ENCODE results near the gene BLNK.

The BLNK gene

DNA sequence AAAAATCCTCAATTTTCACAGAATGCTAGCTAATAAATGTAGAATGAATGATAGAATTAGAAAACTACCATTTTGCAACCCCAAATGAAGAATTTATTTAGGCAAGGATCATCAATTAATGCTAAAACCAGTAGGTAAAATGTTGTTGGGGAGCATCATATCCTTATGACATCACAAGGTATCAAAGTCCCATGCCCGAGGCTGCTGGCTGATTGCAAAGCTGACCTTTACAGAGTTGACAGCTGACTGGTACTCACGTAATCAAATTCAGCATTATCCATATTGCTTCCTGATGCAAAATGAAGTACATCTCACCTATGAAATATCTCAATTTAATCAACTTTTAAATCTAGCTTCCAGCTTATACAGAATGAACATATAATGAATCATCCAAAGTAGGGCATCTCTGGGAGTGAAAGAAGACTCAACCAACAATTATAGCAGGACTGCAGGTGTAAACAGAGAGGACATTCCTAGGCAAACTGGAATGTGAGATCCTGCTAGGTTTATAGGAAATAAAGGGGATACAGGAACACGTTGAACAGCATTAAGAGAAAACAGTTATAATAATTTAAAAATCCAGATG is 10.2 kb upstream of the BLNK start:
- TF ChIP-seq RAD21 (IDR thresholded peaks at IDR 0.05; ENCODE audit: low read depth) (no peak), TEAD4 (IDR thresholded peaks at IDR 0.05) (no peak), CEBPB (IDR thresholded peaks at IDR 0.05) (no peak), CREB1 (IDR thresholded peaks at IDR 0.05; ENCODE audit: low read depth) (no peak), NFIC (IDR thresholded peaks at IDR 0.05) (no peak), ZBTB7A (IDR thresholded peaks at IDR 0.05; ENCODE audit: low read depth) (no peak), EP300 (IDR thresholded peaks at IDR 0.05; ENCODE audit: borderline replicate concordance) (no peak), TCF12 (IDR thresholded peaks at IDR 0.05; ENCODE audit: low read depth) (no peak), TAF1 (IDR thresholded peaks at IDR 0.05; ENCODE audit: low read depth) (no peak), EGR1 (IDR thresholded peaks at IDR 0.05) (no peak), YY1 (IDR thresholded peaks at IDR 0.05; ENCODE audit: low read depth) (no peak), FOXM1 (IDR thresholded peaks at IDR 0.05; ENCODE audit: borderline replicate concordance, low read depth) (no peak)
- TF ChIP-seq, protein P1, sequence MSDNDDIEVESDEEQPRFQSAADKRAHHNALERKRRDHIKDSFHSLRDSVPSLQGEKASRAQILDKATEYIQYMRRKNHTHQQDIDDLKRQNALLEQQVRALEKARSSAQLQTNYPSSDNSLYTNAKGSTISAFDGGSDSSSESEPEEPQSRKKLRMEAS (IDR thresholded peaks at IDR 0.05) = no peak
- TF ChIP-seq, protein P2, sequence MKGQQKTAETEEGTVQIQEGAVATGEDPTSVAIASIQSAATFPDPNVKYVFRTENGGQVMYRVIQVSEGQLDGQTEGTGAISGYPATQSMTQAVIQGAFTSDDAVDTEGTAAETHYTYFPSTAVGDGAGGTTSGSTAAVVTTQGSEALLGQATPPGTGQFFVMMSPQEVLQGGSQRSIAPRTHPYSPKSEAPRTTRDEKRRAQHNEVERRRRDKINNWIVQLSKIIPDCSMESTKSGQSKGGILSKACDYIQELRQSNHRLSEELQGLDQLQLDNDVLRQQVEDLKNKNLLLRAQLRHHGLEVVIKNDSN (IDR thresholded peaks at IDR 0.05) = no peak
- TF ChIP-seq, protein P3, sequence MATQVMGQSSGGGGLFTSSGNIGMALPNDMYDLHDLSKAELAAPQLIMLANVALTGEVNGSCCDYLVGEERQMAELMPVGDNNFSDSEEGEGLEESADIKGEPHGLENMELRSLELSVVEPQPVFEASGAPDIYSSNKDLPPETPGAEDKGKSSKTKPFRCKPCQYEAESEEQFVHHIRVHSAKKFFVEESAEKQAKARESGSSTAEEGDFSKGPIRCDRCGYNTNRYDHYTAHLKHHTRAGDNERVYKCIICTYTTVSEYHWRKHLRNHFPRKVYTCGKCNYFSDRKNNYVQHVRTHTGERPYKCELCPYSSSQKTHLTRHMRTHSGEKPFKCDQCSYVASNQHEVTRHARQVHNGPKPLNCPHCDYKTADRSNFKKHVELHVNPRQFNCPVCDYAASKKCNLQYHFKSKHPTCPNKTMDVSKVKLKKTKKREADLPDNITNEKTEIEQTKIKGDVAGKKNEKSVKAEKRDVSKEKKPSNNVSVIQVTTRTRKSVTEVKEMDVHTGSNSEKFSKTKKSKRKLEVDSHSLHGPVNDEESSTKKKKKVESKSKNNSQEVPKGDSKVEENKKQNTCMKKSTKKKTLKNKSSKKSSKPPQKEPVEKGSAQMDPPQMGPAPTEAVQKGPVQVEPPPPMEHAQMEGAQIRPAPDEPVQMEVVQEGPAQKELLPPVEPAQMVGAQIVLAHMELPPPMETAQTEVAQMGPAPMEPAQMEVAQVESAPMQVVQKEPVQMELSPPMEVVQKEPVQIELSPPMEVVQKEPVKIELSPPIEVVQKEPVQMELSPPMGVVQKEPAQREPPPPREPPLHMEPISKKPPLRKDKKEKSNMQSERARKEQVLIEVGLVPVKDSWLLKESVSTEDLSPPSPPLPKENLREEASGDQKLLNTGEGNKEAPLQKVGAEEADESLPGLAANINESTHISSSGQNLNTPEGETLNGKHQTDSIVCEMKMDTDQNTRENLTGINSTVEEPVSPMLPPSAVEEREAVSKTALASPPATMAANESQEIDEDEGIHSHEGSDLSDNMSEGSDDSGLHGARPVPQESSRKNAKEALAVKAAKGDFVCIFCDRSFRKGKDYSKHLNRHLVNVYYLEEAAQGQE (IDR thresholded peaks at IDR 0.05; ENCODE audit: low read depth) = no peak

DNA sequence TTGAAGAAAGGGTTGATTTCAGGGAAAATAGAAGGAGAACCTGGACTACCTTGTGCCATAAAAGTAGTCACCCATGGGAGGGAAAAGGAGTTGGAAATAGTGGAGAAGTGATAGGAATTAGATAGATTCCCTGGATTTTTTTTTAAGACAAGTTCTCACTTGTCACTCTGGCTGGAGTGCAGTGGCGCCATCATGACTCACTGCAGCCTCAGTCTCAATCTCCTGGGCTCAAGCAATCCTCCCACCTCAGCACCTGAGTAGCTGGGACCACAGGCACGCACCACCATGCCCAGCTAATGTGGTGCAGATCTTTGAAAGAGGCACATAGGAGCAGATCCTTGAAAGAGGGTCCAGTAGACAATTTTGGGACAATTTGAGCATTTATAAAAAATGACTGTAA is 9.5 kb upstream of the BLNK start:
- TF ChIP-seq EGR1 (IDR thresholded peaks at IDR 0.05) (no peak), RAD21 (IDR thresholded peaks at IDR 0.05; ENCODE audit: low read depth) (no peak), EP300 (IDR thresholded peaks at IDR 0.05; ENCODE audit: borderline replicate concordance) (no peak), YY1 (IDR thresholded peaks at IDR 0.05; ENCODE audit: low read depth) (no peak), CEBPB (IDR thresholded peaks at IDR 0.05) (no peak)
- TF ChIP-seq, protein P1 (IDR thresholded peaks at IDR 0.05) = no peak
- TF ChIP-seq, protein P2 (IDR thresholded peaks at IDR 0.05) = no peak
- TF ChIP-seq, protein P3 (IDR thresholded peaks at IDR 0.05; ENCODE audit: low read depth) = no peak

DNA sequence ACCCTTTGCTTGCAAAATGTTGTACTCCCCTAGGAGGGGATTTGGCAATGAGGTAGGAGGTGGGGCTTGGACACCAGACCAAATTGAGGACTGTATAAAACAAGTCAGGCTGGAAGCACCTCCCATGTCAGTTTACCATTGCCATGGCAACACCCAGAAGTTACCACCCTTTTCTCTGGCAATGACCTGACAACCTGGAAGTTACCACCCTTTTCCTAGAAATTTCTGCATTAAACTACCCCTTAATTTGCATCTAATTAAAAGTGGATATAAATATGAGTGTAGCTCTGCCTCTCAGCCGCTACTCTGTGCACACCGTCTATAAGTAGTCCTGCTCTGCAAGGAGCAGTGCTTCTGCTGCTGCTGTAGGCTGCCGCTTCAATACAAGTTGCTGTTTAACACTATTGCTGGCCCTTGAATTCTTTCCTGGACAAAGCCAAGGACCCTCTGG is 7.8 kb upstream of the BLNK start:
- TF ChIP-seq CEBPB (IDR thresholded peaks at IDR 0.05) = no peak
- TF ChIP-seq, protein P1 (IDR thresholded peaks at IDR 0.05) = no peak
- no peak for TF ChIP-seq TEAD4 (IDR thresholded peaks at IDR 0.05)
- no peak for TF ChIP-seq TCF12 (IDR thresholded peaks at IDR 0.05; ENCODE audit: low read depth)
- TF ChIP-seq FOXM1 (IDR thresholded peaks at IDR 0.05; ENCODE audit: borderline replicate concordance, low read depth) = no peak
- no peak for TF ChIP-seq YY1 (IDR thresholded peaks at IDR 0.05; ENCODE audit: low read depth)
- TF ChIP-seq EP300 (IDR thresholded peaks at IDR 0.05; ENCODE audit: borderline replicate concordance) = no peak
- TF ChIP-seq EGR1 (IDR thresholded peaks at IDR 0.05) = no peak
- TF ChIP-seq, protein P2 (IDR thresholded peaks at IDR 0.05) = no peak
- TF ChIP-seq ZBTB7A (IDR thresholded peaks at IDR 0.05; ENCODE audit: low read depth) = no peak
- no peak for TF ChIP-seq CREB1 (IDR thresholded peaks at IDR 0.05; ENCODE audit: low read depth)
- TF ChIP-seq RAD21 (IDR thresholded peaks at IDR 0.05; ENCODE audit: low read depth) = no peak

DNA sequence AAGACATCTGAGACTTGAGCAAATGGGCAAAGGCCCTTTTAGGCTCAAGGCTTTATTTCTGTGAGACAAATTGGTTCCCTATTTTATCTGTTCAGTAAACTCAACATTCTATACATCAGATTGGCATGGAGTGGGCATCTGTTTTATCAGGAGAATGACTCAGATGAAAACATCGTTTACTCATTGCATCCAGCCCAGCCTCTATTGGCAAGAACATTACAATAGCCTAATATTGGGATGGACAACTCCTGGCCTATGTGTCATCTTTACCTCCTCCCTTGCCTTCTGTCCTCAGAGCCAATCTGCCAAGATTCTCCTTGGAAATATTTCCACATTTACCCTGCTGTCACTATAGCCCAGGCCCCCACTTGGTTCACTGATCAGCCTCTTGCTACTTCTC is 5.5 kb upstream of the BLNK start:
- TF ChIP-seq FOXM1 (IDR thresholded peaks at IDR 0.05; ENCODE audit: borderline replicate concordance, low read depth) (no peak), ZBTB7A (IDR thresholded peaks at IDR 0.05; ENCODE audit: low read depth) (no peak), TEAD4 (IDR thresholded peaks at IDR 0.05) (no peak), TCF12 (IDR thresholded peaks at IDR 0.05; ENCODE audit: low read depth) (no peak), EP300 (IDR thresholded peaks at IDR 0.05; ENCODE audit: borderline replicate concordance) (no peak), TAF1 (IDR thresholded peaks at IDR 0.05; ENCODE audit: low read depth) (no peak), NFIC (IDR thresholded peaks at IDR 0.05) (no peak), EGR1 (IDR thresholded peaks at IDR 0.05) (no peak), RAD21 (IDR thresholded peaks at IDR 0.05; ENCODE audit: low read depth) (no peak), CEBPB (IDR thresholded peaks at IDR 0.05) (no peak), CREB1 (IDR thresholded peaks at IDR 0.05; ENCODE audit: low read depth) (no peak), YY1 (IDR thresholded peaks at IDR 0.05; ENCODE audit: low read depth) (no peak)
- TF ChIP-seq, protein P3 (IDR thresholded peaks at IDR 0.05; ENCODE audit: low read depth) = no peak
- TF ChIP-seq, protein P1 (IDR thresholded peaks at IDR 0.05) = no peak
- TF ChIP-seq, protein P2 (IDR thresholded peaks at IDR 0.05) = no peak
